ENCODE results near the gene COL21A1. TPM values are rescaled to one million over a fixed set of nuclear protein-coding genes. Genes with fewer than 3 reads are reported as not detected.

COL21A1 gene
- total RNA-seq, 2 experiments from 2014 or later, result not detected

GRCh38 chr6:56079751-56080540, 167.4 kb downstream of the COL21A1 start:
- H3K9me3 ChIP-seq (ENCODE audit: control insufficient read depth in 1 of 2, insufficient read depth in 1 of 2, low read length in 2 of 2), result no peaks in the 10 kb centered on the region
- TF ChIP-seq CTCF (IDR thresholded peaks at IDR 0.05), result no peak
- no peaks in the 10 kb centered on the region for H3K4me1 ChIP-seq (ENCODE audit: insufficient read depth, low read length)
- no peak for ATAC-seq (ENCODE audit: poor library complexity)
- no peaks in the 10 kb centered on the region for H3K27me3 ChIP-seq (ENCODE audit: control insufficient read depth in 1 of 2, insufficient read depth in 2 of 2, low read length in 2 of 2)
- Mint-ChIP-seq H3K4me3 (no peak overlapping the region), H3K4me1 (ENCODE audit: low read depth) (no peaks in the 10 kb centered on the region), H3K36me3 (ENCODE audit: low read depth) (no peaks in the 10 kb centered on the region), H3K27me3 (no peaks in the 10 kb centered on the region), H3K9me3 (no peaks in the 10 kb centered on the region), H3K27ac (no peak overlapping the region)
- ChIA-PET CTCF (no interaction called here), POLR2A (no interaction called here)
- H3K4me3 ChIP-seq (ENCODE audit: low read length), result no peak overlapping the region
- no peaks in the 10 kb centered on the region for H3K36me3 ChIP-seq (ENCODE audit: insufficient read depth, low read length)
- H3K27ac ChIP-seq (ENCODE audit: low read depth in 1 of 2, low read length in 2 of 2), result no peak overlapping the region
- intact Hi-C loops (cut with DNase I, micrococcal nuclease), result no loop called here
- DNase-seq, result no peak

- Mint-ChIP-seq H3K4me1 (ENCODE audit: low read depth) (no peaks in the 10 kb centered on the region), H3K27me3 (no peaks in the 10 kb centered on the region), H3K4me3 (no peak overlapping the region), H3K36me3 (ENCODE audit: low read depth) (no peaks in the 10 kb centered on the region), H3K9me3 (peaks cover 2% of the 10 kb centered on the region), H3K27ac (no peak overlapping the region)
- Histone ChIP-seq H3K4me3 (ENCODE audit: low read length) (no peak overlapping the region), H3K9me3 (ENCODE audit: control insufficient read depth in 1 of 2, insufficient read depth in 1 of 2, low read length in 2 of 2) (no peaks in the 10 kb centered on the region), H3K36me3 (ENCODE audit: insufficient read depth, low read length) (no peaks in the 10 kb centered on the region), H3K27me3 (ENCODE audit: control insufficient read depth in 1 of 2, insufficient read depth in 2 of 2, low read length in 2 of 2) (no peaks in the 10 kb centered on the region), H3K27ac (ENCODE audit: low read depth in 1 of 2, low read length in 2 of 2) (no peak overlapping the region), H3K4me1 (ENCODE audit: insufficient read depth, low read length) (no peaks in the 10 kb centered on the region)
- no peak for ATAC-seq (ENCODE audit: poor library complexity)
- no peak for DNase-seq
- ChIA-PET POLR2A (no interaction called here), CTCF (no interaction called here)
- intact Hi-C loops (cut with DNase I, micrococcal nuclease), result no loop called here
- no peak for TF ChIP-seq CTCF (IDR thresholded peaks at IDR 0.05)
Measured at GRCh38 chr6:56076033-56076432, 171.3 kb downstream of the COL21A1 start.

- peaks cover 2% of the 10 kb centered on the region for H3K9me3 Mint-ChIP-seq
- no peak overlapping the region for H3K27ac Mint-ChIP-seq
- no peak for DNase-seq
- H3K27me3 ChIP-seq (ENCODE audit: control insufficient read depth in 1 of 2, insufficient read depth in 2 of 2, low read length in 2 of 2), result no peaks in the 10 kb centered on the region
- no peaks in the 10 kb centered on the region for H3K36me3 ChIP-seq (ENCODE audit: insufficient read depth, low read length)
- ATAC-seq (ENCODE audit: poor library complexity), result no peak
- no peaks in the 10 kb centered on the region for H3K4me1 ChIP-seq (ENCODE audit: insufficient read depth, low read length)
- H3K4me3 Mint-ChIP-seq, result no peak overlapping the region
- CTCF ChIA-PET, result no interaction called here
- intact Hi-C loops (cut with DNase I, micrococcal nuclease), result no loop called here
- H3K4me1 Mint-ChIP-seq (ENCODE audit: low read depth), result no peaks in the 10 kb centered on the region
- H3K27ac ChIP-seq (ENCODE audit: low read depth in 1 of 2, low read length in 2 of 2), result no peak overlapping the region
- no peak for TF ChIP-seq CTCF (IDR thresholded peaks at IDR 0.05)
- no peaks in the 10 kb centered on the region for H3K27me3 Mint-ChIP-seq
- no peak overlapping the region for H3K4me3 ChIP-seq (ENCODE audit: low read length)
- H3K36me3 Mint-ChIP-seq (ENCODE audit: low read depth), result no peaks in the 10 kb centered on the region
- POLR2A ChIA-PET, result no interaction called here
- no peaks in the 10 kb centered on the region for H3K9me3 ChIP-seq (ENCODE audit: control insufficient read depth in 1 of 2, insufficient read depth in 1 of 2, low read length in 2 of 2)
Measured at GRCh38 chr6:56073761-56074160, 173.6 kb downstream of the COL21A1 start.
